ENCODE results near the gene RMP24.

GRCh38 chr18:35953688-35954087 lies 18.8 kb upstream of the RMP24 start:
- TF ChIP-seq CTCF (IDR thresholded peaks at IDR 0.05) (no peak), POLR2AphosphoS5 (IDR thresholded peaks at IDR 0.05) (no peak), POLR2A (IDR thresholded peaks at IDR 0.05) (no peak)
